CD4-positive, alpha-beta memory T cell (primary cell): Measurements from ENCODE around the gene SPDYE4. TPM values are rescaled to one million over a fixed set of nuclear protein-coding genes. Genes with fewer than 3 reads are reported as not detected.

Source experiments
- CTCF ChIA-PET: fragments of 350-600 bp; sonication (Branson Sonifier 250); formaldehyde crosslinking; loops from one replicate; lab custom pipeline; 2021; ENCODE audit warnings: inconsistent platforms; ENCODE audit not compliant: partially characterized antibody; lab: Charles Lee
- POLR2A ChIA-PET: fragments of 350-600 bp; sonication (Branson Sonifier 250); formaldehyde crosslinking; loops from one replicate; lab custom pipeline; 2021; ENCODE audit not compliant: partially characterized antibody; lab: Charles Lee
- DNase-seq, 5 donors: peaks; one replicate each; pipeline versions ENCODE4 v3.0.0 to v3.0.0-alpha.2; 2020 to 2022; ENCODE audit warnings: mixed read lengths in 1 of 5
- H3K27ac ChIP-seq: one replicate; pipeline ENCODE4 v1.7.0; 2013; ENCODE audit warnings: low read depth, low read length
- H3K27me3 ChIP-seq: 2 replicates; pipeline ENCODE4 v1.7.0; 2013; ENCODE audit warnings: mild to moderate bottlenecking, low read length, moderate library complexity; ENCODE audit not compliant: insufficient read depth
- H3K36me3 ChIP-seq: 2 replicates; pipeline ENCODE4 v1.7.0; 2013; ENCODE audit warnings: mild to moderate bottlenecking, low read length, moderate library complexity; ENCODE audit not compliant: insufficient read depth
- H3K4me1 ChIP-seq: 2 replicates; pipeline ENCODE4 v1.7.0; 2013; ENCODE audit warnings: mild to moderate bottlenecking, low read length, moderate library complexity; ENCODE audit not compliant: insufficient read depth
- H3K4me3 ChIP-seq, 2 donors: one replicate each; pipeline ENCODE4 v1.7.0; 2013; ENCODE audit warnings: low read length in 2 of 2, mild to moderate bottlenecking in 1 of 2
- H3K9me3 ChIP-seq, 2 donors: one replicate each; pipeline ENCODE4 v1.7.0; 2013; ENCODE audit warnings: low read length in 2 of 2, control low read depth in 1 of 2; ENCODE audit not compliant: control insufficient read depth in 1 of 2
- H3K27ac Mint-ChIP-seq, 7 donors: one replicate each; pipeline ENCODE4 v1.8.0; 2020 to 2021; ENCODE audit warnings: mixed read lengths in 7 of 7, mild to moderate bottlenecking in 6 of 7, inconsistent platforms in 3 of 7, moderate library complexity in 3 of 7
- H3K27me3 Mint-ChIP-seq, 2 donors: one replicate each; pipeline ENCODE4 v1.8.0; 2020 to 2021; ENCODE audit warnings: mixed read lengths in 2 of 2
- H3K36me3 Mint-ChIP-seq, 2 donors: one replicate each; pipeline ENCODE4 v1.8.0; 2020 to 2021; ENCODE audit warnings: mixed read lengths in 2 of 2, inconsistent platforms in 1 of 2, mild to moderate bottlenecking in 1 of 2
- H3K4me1 Mint-ChIP-seq, 4 donors: one replicate each; pipeline ENCODE4 v1.8.0; 2020 to 2021; ENCODE audit warnings: mixed read lengths in 4 of 4, mild to moderate bottlenecking in 1 of 4
- H3K4me3 Mint-ChIP-seq, 8 donors: one replicate each; pipeline ENCODE4 v1.8.0; 2020 to 2021; ENCODE audit warnings: mixed read lengths in 8 of 8, mild to moderate bottlenecking in 7 of 8, moderate library complexity in 6 of 8, inconsistent platforms in 3 of 8
- H3K9me3 Mint-ChIP-seq, 8 donors: one replicate each; pipeline ENCODE4 v1.8.0; 2020 to 2021; ENCODE audit warnings: mixed read lengths in 8 of 8, mild to moderate bottlenecking in 5 of 8, inconsistent platforms in 3 of 8, moderate library complexity in 1 of 8
- intact Hi-C: fragments of 100-400 bp; cut with micrococcal nuclease; formaldehyde crosslinking; loops from one replicate; pipeline ENCODE4 v1.15.1; 2023
- polyA plus RNA-seq, 2 donors: library from polyadenylated mRNA; unstranded; fragments of 300-500 nt; fragmentation: Illumina TruSeq; gene quantifications; one replicate each; pipeline ENCODE4 v1.2.3, GENCODE V29; 2021
- total RNA-seq, 2 experiments: library from RNA; stranded (reverse); gene quantifications; one replicate each; pipeline ENCODE4 v1.2.3, GENCODE V29; 2021

Gene SPDYE4
- total and polyA plus RNA-seq, 4 experiments from 2014 or later: not detected

DNA sequence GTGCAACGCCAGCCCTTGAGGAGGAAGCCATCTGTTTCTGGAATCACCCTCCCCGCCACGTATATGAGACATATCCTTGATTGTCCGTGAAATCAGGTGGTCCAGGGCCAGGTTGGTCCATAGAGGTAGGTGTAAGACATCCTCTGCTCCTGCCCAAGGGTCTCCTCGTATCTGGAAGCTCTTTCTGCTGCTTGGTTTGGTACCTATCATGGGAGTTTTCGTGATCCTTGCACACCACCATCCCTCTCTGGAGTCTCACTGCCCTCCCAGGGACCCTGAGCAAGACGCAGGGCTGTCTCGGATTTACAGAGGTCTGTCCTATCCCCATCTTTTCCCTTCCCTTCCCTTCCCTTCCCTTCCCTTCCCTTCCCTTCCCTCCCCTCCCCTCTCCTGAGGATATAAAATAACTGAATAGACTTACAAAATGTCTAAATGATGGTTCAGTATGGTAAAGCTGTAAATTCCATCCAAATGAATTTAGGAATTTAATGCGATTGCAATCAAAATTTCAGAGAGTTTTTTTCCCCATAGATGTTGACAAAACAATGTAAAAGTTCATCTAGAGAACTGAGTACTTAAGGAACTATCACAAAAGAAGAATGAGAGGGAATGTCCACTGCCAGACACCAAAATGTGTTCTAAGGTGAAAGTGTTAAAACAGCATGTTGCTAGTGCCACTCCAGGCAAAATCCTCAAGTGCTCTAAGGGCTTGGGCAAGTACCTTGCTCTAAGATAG, 11.7 kb downstream of the SPDYE4 start:
- H3K9me3 Mint-ChIP-seq: peaks cover 0 to 2% (median 0%) of the 10 kb centered on the region in 8 donors
- H3K4me3 ChIP-seq: peak overlapping the region in 1 of 2 donors; percentile 72
- DNase-seq: no peak
- H3K36me3 ChIP-seq: no peaks in the 10 kb centered on the region
- intact Hi-C loops: loop anchor here (1.0 to 5.0 kb wide), 4 partner anchors 220 to 684 kb away; no protein-coding TSS in a partner anchor
- H3K4me1 Mint-ChIP-seq: peaks cover 5 to 19% (median 9%) of the 10 kb centered on the region in 4 donors
- peaks cover 10% of the 10 kb centered on the region for H3K4me1 ChIP-seq
- ChIA-PET POLR2A (interaction anchor here (0.6 to 2.6 kb wide), 7 partner anchors 219 to 371 kb away, joined by 3 to 8 read pairs (median 3); partner anchors contain the start of gene PIK3R5), CTCF (interaction anchor here (0.7 to 2.6 kb wide), 20 partner anchors 9 to 686 kb away, joined by 3 to 84 read pairs (median 5); partner anchors contain the start of genes CTC1, KRABD2, NDEL1 and RPL26)
- H3K36me3 Mint-ChIP-seq: peaks cover 0 to 3% of the 10 kb centered on the region in 2 donors
- H3K27ac ChIP-seq: peak overlapping the region; percentile 56
- no peaks in the 10 kb centered on the region for H3K27me3 ChIP-seq
- peak overlapping the region in 6 of 7 donors; percentile 35 to 91 (median 90) for H3K27ac Mint-ChIP-seq
- no peaks in the 10 kb centered on the region for H3K27me3 Mint-ChIP-seq
- H3K9me3 ChIP-seq: no peaks in the 10 kb centered on the region
- peak overlapping the region; percentile 89 to 95 (median 91) for H3K4me3 Mint-ChIP-seq

DNA sequence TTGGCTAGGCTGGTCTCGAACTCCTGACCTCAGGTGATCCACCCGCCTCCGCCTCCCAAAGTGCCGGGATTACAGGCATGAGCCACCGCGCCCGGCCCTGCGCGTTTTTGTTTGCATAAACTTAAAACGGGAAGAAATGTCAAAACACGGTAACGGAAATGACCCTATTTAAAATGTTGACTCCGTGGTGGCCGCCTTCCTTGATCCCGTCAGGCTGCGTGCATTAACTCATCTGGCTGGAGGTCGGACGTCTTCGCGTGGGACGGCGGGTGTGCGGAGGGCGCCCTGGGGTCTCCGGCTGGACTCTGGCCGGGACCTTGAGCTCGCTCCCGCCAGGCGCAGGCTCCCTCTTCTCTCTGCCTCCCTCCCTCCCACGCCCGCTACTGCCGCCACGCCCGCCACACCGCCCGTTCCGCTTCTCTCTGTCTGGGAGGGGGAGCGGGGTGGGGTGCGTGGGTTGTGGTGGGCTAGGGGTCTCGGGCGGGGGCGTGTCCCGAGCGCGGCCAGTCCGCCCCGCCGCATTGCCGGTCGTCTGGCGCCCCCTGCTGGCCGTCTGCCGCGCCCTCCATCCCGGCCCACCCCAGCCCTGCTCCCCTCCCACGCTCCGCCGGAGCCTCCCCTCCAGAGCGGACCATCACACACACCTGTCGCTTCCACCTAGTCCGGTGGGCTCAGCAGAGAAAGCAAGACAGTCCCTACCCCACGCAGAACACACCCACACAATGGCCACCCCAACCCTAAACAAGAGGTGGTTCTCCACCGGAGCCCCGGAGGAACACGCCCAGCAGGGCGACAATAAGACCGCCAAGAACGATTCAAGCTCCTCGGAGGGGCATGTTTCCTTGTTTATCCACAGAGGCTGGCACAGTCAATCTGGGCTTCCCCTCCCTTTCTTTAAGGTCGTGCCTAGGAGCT, 12.5 kb downstream of the SPDYE4 start:
- Histone ChIP-seq H3K27me3 (no peaks in the 10 kb centered on the region), H3K27ac (peak overlapping the region; percentile 56), H3K4me1 (peaks cover 17% of the 10 kb centered on the region), H3K9me3 (no peaks in the 10 kb centered on the region), H3K4me3 (peak overlapping the region; percentile 34 to 72), H3K36me3 (no peaks in the 10 kb centered on the region)
- peaks cover 9 to 23% (median 12%) of the 10 kb centered on the region in 4 donors for H3K4me1 Mint-ChIP-seq
- intact Hi-C loops: loop anchor here (1.0 to 5.0 kb wide), 6 partner anchors 173 to 684 kb away; partner anchors contain the start of gene RPL26
- H3K27me3 Mint-ChIP-seq: no peaks in the 10 kb centered on the region
- H3K27ac Mint-ChIP-seq: peak overlapping the region; percentile 87 to 95 (median 91)
- POLR2A ChIA-PET: interaction anchor here (0.6 to 2.6 kb wide), 9 partner anchors 220 to 370 kb away, joined by 3 to 8 read pairs (median 3); partner anchors contain the start of genes NDEL1 and PIK3R5
- peaks cover 0 to 3% of the 10 kb centered on the region in 2 donors for H3K36me3 Mint-ChIP-seq
- H3K4me3 Mint-ChIP-seq: peak overlapping the region; percentile 89 to 95 (median 91)
- DNase-seq: peak; percentile 66 to 78 (median 70)
- CTCF ChIA-PET: interaction anchor here (0.7 to 2.6 kb wide), 25 partner anchors 9 to 685 kb away, joined by 3 to 84 read pairs (median 5); partner anchors contain the start of genes CTC1, KRABD2, NDEL1 and RPL26
- H3K9me3 Mint-ChIP-seq: peaks cover 0 to 2% (median 0%) of the 10 kb centered on the region in 8 donors

DNA sequence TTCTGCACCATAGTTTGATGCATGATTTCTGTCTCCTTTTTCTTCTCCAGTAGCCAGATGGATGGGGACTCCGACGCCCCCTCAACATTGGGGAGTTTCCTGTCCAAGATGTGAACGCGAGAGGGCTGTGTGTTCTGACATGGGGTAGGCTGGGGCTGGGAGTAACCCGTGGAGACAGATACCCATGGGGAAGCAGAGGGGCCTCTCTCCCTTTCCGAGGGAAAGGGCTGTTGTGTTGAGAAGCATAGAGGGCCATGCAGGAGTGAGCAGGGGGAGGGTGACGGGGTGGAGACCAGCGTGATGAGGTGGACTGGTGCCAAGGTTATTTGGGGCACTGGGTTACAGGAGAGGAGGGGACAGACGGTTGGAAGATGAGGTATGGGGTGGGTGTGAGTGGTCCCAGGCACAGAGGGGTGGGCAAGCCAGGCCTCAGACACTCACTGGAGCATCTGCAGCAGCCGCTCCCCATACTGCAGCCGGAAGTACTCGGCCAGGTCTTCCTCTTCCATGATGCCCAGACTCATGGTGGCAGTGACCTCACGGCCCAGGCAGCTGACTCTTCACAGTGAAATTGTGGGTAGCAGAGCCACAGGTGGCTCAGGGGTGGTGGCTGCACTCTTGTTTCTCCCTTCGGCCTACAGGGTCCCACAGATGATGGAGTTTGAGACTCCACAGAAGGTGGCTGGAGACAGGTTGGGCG, 14.1 kb downstream of the SPDYE4 start:
- Mint-ChIP-seq H3K9me3 (peaks cover 0 to 3% (median 0%) of the 10 kb centered on the region in 8 donors), H3K27me3 (no peaks in the 10 kb centered on the region), H3K4me1 (peaks cover 14 to 37% (median 19%) of the 10 kb centered on the region in 4 donors), H3K36me3 (peaks cover 0 to 3% of the 10 kb centered on the region in 2 donors), H3K4me3 (peak overlapping the region; percentile 36 to 90 (median 60)), H3K27ac (peak overlapping the region; percentile 86 to 95 (median 93))
- no peak for DNase-seq
- CTCF ChIA-PET: no interaction called here
- Histone ChIP-seq H3K4me3 (no peak overlapping the region), H3K9me3 (no peaks in the 10 kb centered on the region), H3K27me3 (no peaks in the 10 kb centered on the region), H3K27ac (peak overlapping the region; percentile 39), H3K36me3 (no peaks in the 10 kb centered on the region), H3K4me1 (peaks cover 25% of the 10 kb centered on the region)
- POLR2A ChIA-PET: no interaction called here
- intact Hi-C loops: loop anchor here (2.0 kb wide), 1 partner anchor 171 kb away; no protein-coding TSS in a partner anchor

DNA sequence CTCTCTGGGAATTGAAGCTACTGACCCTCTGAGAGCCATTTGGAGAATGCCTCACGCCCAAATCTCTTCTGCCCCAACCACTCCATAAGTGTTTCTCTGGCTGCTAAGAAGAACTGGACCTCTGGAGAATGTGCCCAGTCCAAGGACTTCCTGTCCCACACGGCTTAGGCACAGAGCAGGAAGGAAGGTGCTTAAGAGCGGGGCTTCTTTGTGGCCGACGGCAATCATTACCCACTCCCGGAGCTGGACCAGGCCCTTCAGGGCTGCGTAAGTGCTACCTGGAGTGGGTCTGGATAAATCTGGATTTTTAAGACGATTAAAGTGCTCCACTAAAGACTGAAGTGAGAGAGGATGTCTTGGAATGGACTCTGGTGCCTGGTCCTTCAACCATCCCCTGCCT, 15.5 kb downstream of the SPDYE4 start:
- H3K4me3 Mint-ChIP-seq: peak overlapping the region in 1 of 8 donors; percentile 39
- DNase-seq: no peak
- CTCF ChIA-PET: no interaction called here

DNA sequence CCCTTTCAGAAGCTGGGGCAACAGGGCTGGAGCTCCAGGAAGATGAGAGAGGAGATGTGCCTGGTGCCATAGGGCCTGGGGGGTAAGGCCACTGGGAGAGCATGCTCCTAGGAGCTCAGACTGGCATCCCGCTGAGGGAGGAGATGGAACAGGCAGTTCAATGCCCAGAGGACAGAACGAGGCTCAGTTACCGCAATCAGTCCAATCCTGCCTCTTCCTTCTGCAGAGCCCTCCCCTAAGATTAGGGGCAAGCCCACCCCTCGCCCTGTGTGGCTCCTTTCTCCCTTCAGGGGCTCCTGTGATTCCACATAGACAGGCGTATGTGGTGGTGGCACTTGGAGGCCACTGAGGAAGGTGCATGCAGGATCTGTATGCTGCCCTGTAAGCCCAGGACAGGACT, 16.1 kb downstream of the SPDYE4 start:
- Histone ChIP-seq H3K27ac (no peak overlapping the region), H3K27me3 (no peaks in the 10 kb centered on the region), H3K4me3 (no peak overlapping the region), H3K9me3 (no peaks in the 10 kb centered on the region), H3K4me1 (peaks cover 25% of the 10 kb centered on the region), H3K36me3 (no peaks in the 10 kb centered on the region)
- Mint-ChIP-seq H3K4me1 (peaks cover 12 to 37% (median 19%) of the 10 kb centered on the region in 4 donors), H3K9me3 (peaks cover 0 to 5% (median 0%) of the 10 kb centered on the region in 8 donors), H3K36me3 (peaks cover 0 to 3% of the 10 kb centered on the region in 2 donors), H3K4me3 (no peak overlapping the region), H3K27me3 (no peaks in the 10 kb centered on the region), H3K27ac (no peak overlapping the region)
- DNase-seq: no peak
- CTCF ChIA-PET: no interaction called here
- POLR2A ChIA-PET: no interaction called here
- intact Hi-C loops: no loop called here

More for the DNA sequence above, 15.5 kb downstream of the SPDYE4 start:
- H3K9me3 Mint-ChIP-seq: peaks cover 0 to 5% (median 0%) of the 10 kb centered on the region in 8 donors
- POLR2A ChIA-PET: no interaction called here
- no peak overlapping the region for H3K27ac ChIP-seq
- H3K27me3 Mint-ChIP-seq: no peaks in the 10 kb centered on the region
- intact Hi-C loops: no loop called here
- H3K27ac Mint-ChIP-seq: peak overlapping the region in 3 of 7 donors; percentile 52 to 91 (median 54)
- H3K27me3 ChIP-seq: no peaks in the 10 kb centered on the region
- peaks cover 12 to 37% (median 19%) of the 10 kb centered on the region in 4 donors for H3K4me1 Mint-ChIP-seq
- H3K9me3 ChIP-seq: no peaks in the 10 kb centered on the region
- H3K4me3 ChIP-seq: no peak overlapping the region
- H3K36me3 Mint-ChIP-seq: peaks cover 0 to 3% of the 10 kb centered on the region in 2 donors
- peaks cover 25% of the 10 kb centered on the region for H3K4me1 ChIP-seq
- H3K36me3 ChIP-seq: no peaks in the 10 kb centered on the region

DNA sequence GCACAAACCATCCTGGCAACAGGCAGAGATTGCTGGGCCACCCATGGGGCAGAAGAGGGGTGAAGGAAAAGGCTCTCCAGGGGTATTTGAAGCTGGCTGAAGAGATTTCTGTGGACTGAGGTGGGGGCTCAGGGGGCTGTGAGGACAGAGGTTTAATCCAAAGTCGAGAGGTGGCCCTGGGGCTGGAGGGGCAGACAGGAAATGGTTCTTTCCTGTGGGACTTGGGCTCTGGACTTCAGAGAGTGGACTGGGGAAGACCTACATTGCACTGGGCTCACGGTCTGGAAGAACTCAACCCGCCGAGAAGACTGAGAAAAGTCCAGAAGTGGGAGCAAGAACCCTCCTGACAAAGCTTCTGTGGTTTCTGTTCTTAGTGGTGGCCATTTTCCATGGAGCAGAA, 16.6 kb downstream of the SPDYE4 start:
- H3K9me3 ChIP-seq: no peaks in the 10 kb centered on the region
- intact Hi-C loops: no loop called here
- H3K27ac ChIP-seq: no peak overlapping the region
- Mint-ChIP-seq H3K27me3 (no peaks in the 10 kb centered on the region), H3K36me3 (peaks cover 0 to 3% of the 10 kb centered on the region in 2 donors), H3K27ac (no peak overlapping the region), H3K4me3 (no peak overlapping the region), H3K9me3 (peaks cover 0 to 5% (median 0%) of the 10 kb centered on the region in 8 donors), H3K4me1 (peaks cover 12 to 37% (median 19%) of the 10 kb centered on the region in 4 donors)
- H3K36me3 ChIP-seq: no peaks in the 10 kb centered on the region
- no peak overlapping the region for H3K4me3 ChIP-seq
- peaks cover 25% of the 10 kb centered on the region for H3K4me1 ChIP-seq
- ChIA-PET POLR2A (interaction anchor here (1.4 kb wide), 1 partner anchor 306 kb away, joined by 4 read pairs; the partner anchor contains the start of gene NDEL1), CTCF (interaction anchor here (1.8 kb wide), 1 partner anchor 332 kb away, joined by 7 read pairs; no protein-coding TSS in a partner anchor)
- no peaks in the 10 kb centered on the region for H3K27me3 ChIP-seq
- no peak for DNase-seq
